Tracheal epithelial cell (primary cell): ENCODE results near the gene DONSON. TPM values are rescaled to one million over a fixed set of nuclear protein-coding genes. Genes with fewer than 3 reads are reported as not detected.

ENCODE experiments used
- total RNA-seq: library from RNA; depleted of rRNA; stranded (reverse); fragments of >200 nt; gene quantifications from 2 replicates; pipeline ENCODE4 v1.2.1, GENCODE V29; 2014

The DONSON gene, protein sequence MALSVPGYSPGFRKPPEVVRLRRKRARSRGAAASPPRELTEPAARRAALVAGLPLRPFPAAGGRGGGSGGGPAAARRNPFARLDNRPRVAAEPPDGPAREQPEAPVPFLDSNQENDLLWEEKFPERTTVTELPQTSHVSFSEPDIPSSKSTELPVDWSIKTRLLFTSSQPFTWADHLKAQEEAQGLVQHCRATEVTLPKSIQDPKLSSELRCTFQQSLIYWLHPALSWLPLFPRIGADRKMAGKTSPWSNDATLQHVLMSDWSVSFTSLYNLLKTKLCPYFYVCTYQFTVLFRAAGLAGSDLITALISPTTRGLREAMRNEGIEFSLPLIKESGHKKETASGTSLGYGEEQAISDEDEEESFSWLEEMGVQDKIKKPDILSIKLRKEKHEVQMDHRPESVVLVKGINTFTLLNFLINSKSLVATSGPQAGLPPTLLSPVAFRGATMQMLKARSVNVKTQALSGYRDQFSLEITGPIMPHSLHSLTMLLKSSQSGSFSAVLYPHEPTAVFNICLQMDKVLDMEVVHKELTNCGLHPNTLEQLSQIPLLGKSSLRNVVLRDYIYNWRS
- total RNA-seq, result 4.0 and 10.8 TPM in 2 replicates

DNA sequence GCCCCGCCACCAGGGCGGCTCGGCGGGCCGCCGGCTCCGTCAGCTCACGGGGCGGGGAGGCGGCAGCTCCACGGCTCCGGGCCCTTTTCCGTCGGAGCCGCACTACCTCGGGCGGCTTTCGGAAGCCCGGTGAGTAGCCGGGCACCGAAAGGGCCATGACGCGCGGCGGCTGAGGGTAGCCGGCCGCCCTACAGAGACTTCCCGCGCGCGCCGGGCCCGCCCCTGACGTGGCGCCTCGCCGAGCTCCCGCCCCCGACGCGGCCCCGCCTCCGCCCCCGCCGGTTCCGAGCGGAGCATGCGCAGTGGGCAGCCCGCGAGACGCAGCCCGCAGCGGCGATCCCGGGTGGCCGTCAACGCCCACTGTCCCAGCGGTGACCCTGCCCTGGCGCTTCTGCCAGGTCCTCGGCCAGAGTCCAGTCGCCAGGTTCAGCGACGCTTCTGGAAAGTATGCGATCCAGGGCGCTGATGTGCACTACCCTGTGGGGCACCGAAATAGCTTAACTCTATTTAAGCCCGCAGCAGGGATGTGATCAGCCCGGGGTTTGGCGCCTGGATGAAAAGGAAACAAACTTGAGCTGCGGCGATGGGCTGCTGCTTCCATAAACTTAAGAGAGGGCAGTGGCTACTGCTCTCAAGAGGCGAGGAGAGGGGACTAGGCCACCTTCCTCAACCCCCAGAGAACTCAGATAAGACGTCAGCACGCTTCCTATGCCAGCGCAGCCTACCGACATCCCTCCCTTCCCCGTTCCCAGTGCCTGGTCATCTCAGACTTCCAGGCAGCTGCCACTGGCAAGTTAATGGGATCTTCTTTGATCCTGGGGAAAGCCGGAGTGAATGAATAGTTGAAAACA lies at the start of gene DONSON:
TSS of gene DONSON (minus strand) at position 200 of the 851 bp plus-strand sequence. CDS start at position 157, 43 bp downstream.

DNA sequence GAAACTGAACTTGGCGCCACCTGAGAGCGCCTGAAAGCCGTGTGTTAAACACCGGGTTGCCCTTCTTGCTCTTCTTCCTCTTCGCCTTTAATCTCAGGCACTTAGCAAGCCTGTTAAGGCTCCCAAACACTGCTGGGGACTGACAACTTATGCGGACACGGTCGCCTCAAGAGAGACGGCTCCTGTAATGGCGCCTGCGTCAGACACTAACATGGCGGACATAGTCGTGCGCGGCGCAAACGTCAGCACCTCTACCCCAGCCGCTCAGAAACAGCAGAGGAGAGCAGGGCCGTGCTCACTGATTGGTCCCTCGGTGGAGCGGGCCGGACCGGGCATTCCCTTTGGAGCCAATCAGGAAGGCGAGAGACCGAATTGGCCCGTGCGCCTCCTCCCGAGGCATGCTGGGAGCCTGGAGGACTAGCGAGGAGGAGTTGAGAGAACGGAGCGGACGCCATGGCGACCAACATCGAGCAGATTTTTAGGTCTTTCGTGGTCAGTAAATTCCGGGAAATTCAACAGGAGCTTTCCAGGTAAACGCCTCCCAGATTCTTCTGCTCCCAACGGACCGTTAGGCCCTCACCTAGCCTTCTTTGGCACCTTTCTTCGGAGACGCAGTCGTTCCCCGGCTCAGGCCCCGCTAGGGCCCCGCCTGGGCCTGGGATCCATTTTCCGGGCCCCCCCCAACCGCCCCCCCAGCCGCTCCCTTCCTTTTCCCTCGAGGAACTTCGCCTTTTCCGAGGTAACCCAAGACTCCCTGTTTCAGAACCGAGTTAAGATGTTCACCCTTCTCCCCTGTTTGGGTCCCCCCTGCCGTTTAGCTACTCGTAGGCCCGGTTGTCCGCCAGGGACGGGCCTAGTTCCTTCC lies 45.6 kb downstream of the DONSON start, which contains the start of gene SON:
TSS of gene SON (plus strand) at position 399 of the 865 bp plus-strand sequence. CDS start at position 454, 55 bp downstream.

DNA sequence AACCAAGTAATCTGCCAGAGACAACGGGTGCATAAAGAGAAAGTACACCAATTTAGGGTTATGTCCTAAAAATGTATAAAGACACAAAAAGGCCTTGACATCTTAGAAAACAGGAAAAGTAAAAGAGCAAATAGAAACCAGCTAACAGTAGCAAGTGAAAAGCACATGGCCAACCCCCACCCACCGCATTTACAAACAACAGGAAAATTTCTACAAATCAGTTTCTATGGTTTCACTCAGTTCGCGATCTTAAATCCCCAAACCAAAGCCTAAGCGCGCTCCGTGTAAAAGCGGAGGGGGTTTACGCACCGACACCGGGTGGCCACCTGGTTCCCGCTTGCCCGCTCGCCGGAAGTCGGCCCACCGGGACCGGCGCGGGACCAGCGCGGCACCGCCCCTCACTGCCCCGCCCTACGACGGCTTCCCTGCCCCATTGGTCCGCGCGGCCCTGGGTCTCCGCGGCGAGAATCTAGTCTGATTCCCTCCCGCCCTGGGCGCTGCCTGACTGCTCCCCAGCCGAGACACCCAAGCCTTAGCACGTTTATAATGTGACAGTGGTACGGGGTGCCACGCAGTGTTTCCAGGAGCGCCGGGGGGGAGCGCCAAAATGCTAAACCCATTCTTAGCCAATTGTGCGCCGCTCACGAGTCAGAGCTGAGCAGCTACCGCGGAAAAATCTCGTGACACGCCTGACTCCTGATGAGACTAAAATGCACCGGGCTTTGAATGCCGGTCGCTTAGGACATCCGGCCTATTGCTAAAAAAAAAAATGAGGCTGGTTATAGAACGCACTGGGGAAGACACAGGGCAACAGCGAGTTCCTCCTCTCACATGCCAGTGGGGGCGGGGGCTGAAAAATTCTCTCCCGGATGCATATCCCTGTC lies 46.5 kb downstream of the DONSON start, which contains the start of gene GART:
TSS of gene GART (minus strand) at position 362 of the 884 bp plus-strand sequence. CDS start 2,802 bp downstream, outside the sequence.

Other genes with a start within 250 kb of the DONSON start
- gene IFNGR2, start 185.3 kb downstream of the DONSON start, total RNA-seq, result 72.7 and 117 TPM in 2 replicates
- gene TMEM50B, start 108.7 kb downstream of the DONSON start, total RNA-seq, result 16.1 and 20.7 TPM in 2 replicates
- 0.85 and 1.4 TPM in 2 replicates for gene DNAJC28, start 97.0 kb downstream of the DONSON start, total RNA-seq
- gene GART, start 46.6 kb downstream of the DONSON start, total RNA-seq, result 91.6 and 108 TPM in 2 replicates
- gene SON, start 45.6 kb downstream of the DONSON start, total RNA-seq, result 120 and 141 TPM in 2 replicates
- 10.8 and 15.1 TPM in 2 replicates for gene CRYZL1, start 53.1 kb upstream of the DONSON start, total RNA-seq
- gene ITSN1, start 53.8 kb upstream of the DONSON start, total RNA-seq, result 12.5 and 15.8 TPM in 2 replicates